ENCODE measurements around the gene USP6NL.

USP6NL gene

DNA sequence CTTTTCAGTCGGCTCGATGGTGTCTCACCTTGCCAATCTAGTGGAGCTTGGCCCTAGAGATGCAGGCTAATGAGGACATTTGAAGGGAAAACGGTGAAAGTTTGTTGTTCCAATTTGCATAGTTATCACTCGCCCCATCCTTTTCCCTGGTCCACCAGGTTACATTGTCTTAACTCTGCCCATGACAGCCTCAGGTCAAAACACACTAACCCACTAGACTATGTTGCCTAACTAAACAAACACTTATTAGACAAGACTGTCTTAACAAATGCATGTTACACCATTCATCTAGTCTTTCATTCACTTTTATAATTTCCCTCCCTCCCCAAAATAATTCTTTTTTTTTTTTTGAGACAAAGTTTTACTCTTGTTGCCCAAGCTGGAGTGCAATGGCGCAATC lies 40.7 kb downstream of the USP6NL start:
- DNase-seq (ENCODE audit: low spot score), result no peak
- TF ChIP-seq CTCF (IDR thresholded peaks at IDR 0.05; ENCODE audit: borderline replicate concordance, control extremely low read depth, extremely low read depth, insufficient read depth, missing control alignments), result no peak
- in situ Hi-C loops (cut with MboI; ENCODE audit: low sequenced_read_pairs, unreplicated experiment), result no loop called here

GRCh38 chr10:11569471-11569870 lies 42.0 kb downstream of the USP6NL start:
- TF ChIP-seq CTCF (IDR thresholded peaks at IDR 0.05; ENCODE audit: borderline replicate concordance, control extremely low read depth, extremely low read depth, insufficient read depth, missing control alignments), result no peak

GRCh38 chr10:11568578-11568977 lies 42.9 kb downstream of the USP6NL start:
- no peak for DNase-seq (ENCODE audit: low spot score)
- TF ChIP-seq CTCF (IDR thresholded peaks at IDR 0.05; ENCODE audit: borderline replicate concordance, control extremely low read depth, extremely low read depth, insufficient read depth, missing control alignments), result no peak
- in situ Hi-C loops (cut with MboI; ENCODE audit: low sequenced_read_pairs, unreplicated experiment), result no loop called here

More at GRCh38 chr10:11569471-11569870, 42.0 kb downstream of the USP6NL start:
- in situ Hi-C loops (cut with MboI; ENCODE audit: low sequenced_read_pairs, unreplicated experiment), result no loop called here
- no peak for DNase-seq (ENCODE audit: low spot score)

GRCh38 chr10:11564741-11565140 lies 46.7 kb downstream of the USP6NL start:
- TF ChIP-seq CTCF (IDR thresholded peaks at IDR 0.05; ENCODE audit: borderline replicate concordance, control extremely low read depth, extremely low read depth, insufficient read depth, missing control alignments), result no peak
- no peak for DNase-seq (ENCODE audit: low spot score)
- in situ Hi-C loops (cut with MboI; ENCODE audit: low sequenced_read_pairs, unreplicated experiment), result no loop called here

DNA sequence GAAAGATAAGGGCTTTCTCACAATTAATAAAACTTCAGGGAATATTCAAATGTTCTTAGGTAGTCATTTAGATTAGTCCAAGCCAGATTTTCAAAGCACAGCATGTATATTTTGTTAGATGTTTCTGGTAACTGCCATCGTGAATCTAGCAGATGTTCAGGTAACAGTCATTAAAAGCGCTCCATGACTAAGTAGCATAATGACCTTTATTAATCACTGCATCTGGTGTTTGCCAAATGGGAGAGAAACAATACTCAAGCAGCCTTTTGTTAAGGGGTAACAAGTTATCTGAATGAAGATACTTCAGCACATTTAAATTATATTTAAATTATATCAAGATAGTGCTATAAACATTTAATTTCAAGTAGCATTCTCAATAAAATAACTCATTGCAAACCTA lies 47.5 kb downstream of the USP6NL start:
- TF ChIP-seq CTCF (IDR thresholded peaks at IDR 0.05; ENCODE audit: borderline replicate concordance, control extremely low read depth, extremely low read depth, insufficient read depth, missing control alignments), result no peak
- DNase-seq (ENCODE audit: low spot score), result no peak
- in situ Hi-C loops (cut with MboI; ENCODE audit: low sequenced_read_pairs, unreplicated experiment), result no loop called here

DNA sequence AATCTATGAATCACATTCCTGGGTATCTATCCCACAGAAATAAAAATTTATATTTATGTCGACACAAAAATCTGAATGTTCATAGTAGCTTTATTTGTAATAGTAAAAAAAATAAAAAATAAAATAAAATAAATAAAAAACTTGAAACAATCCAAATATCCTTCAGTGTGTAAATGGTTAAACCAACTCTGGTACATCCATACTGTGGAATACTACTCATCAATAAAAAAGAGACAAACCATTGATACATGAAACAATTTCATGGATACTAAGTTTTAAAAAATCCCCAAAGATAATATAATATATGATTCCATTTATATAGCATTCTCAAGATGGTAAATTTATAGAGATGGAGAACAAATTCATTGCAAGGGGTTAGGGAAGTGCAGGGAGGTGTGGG lies 48.6 kb downstream of the USP6NL start:
- TF ChIP-seq CTCF (IDR thresholded peaks at IDR 0.05; ENCODE audit: borderline replicate concordance, control extremely low read depth, extremely low read depth, insufficient read depth, missing control alignments), result no peak
- no peak for DNase-seq (ENCODE audit: low spot score)
- in situ Hi-C loops (cut with MboI; ENCODE audit: low sequenced_read_pairs, unreplicated experiment), result no loop called here
